Spleen (tissue), 11 donors: ENCODE data around the gene INPP5B. TPM values are rescaled to one million over a fixed set of nuclear protein-coding genes. Genes with fewer than 3 reads are reported as not detected.

Source experiments
- DNase-seq: peaks from one replicate; pipeline ENCODE4 v3.0.0-alpha.2; 2020
- H3K27ac ChIP-seq, 8 donors: fragments of 200-600 bp; sonication (generic) in 7 of 8; 1 replicate in 4 of 8; 2 replicates in 4 of 8; pipeline versions ENCODE4 v1.5.0 to v1.8.0; 2016 to 2021; ENCODE audit warnings: inconsistent platforms in 4 of 8, mild to moderate bottlenecking in 4 of 8, moderate library complexity in 1 of 8
- H3K27me3 ChIP-seq, 7 donors: fragments of 200-600 bp; sonication (generic) in 6 of 7; replicated peaks in 1 of 7; 1 replicate in 4 of 7; 2 replicates in 3 of 7; pipeline versions ENCODE4 v1.5.0 to v1.8.0; 2016 to 2021; ENCODE audit warnings: inconsistent platforms in 3 of 7, mild to moderate bottlenecking in 1 of 7
- H3K36me3 ChIP-seq, 6 donors: fragments of 200-600 bp; sonication (generic) in 5 of 6; 1 replicate in 4 of 6; 2 replicates in 2 of 6; pipeline versions ENCODE4 v1.5.0 to v1.8.0; 2016 to 2021; ENCODE audit warnings: inconsistent platforms in 2 of 6
- H3K4me1 ChIP-seq, 6 donors: fragments of 200-600 bp; sonication (generic) in 5 of 6; 1 replicate in 3 of 6; 2 replicates in 3 of 6; pipeline versions ENCODE4 v1.5.0 to v1.8.0; 2016 to 2021; ENCODE audit warnings: inconsistent platforms in 3 of 6
- H3K4me3 ChIP-seq, 8 donors: fragments of 200-600 bp; sonication (generic) in 7 of 8; 1 replicate in 4 of 8; 2 replicates in 4 of 8; pipeline versions ENCODE4 v1.5.0 to v1.8.0; 2016 to 2021; ENCODE audit warnings: inconsistent platforms in 4 of 8, mild to moderate bottlenecking in 4 of 8, moderate library complexity in 2 of 8
- H3K9me3 ChIP-seq, 8 donors: fragments of 200-600 bp; sonication (generic) in 7 of 8; 1 replicate in 4 of 8; 2 replicates in 4 of 8; pipeline versions ENCODE4 v1.5.0 to v1.8.0; 2016 to 2021; ENCODE audit warnings: inconsistent platforms in 4 of 8
- CTCF ChIP-seq, 11 experiments: fragments of 200-600 bp in 7 of 11; fragments of 450-650 bp in 4 of 11; sonication (generic) in 4 of 11; IDR thresholded peaks in 8 of 11; conservative IDR thresholded peaks in 3 of 11; 1 replicate in 7 of 11; 2 replicates in 4 of 11; pipeline versions ENCODE4 v1.4.0 to v1.8.0; 2016 to 2021; ENCODE audit warnings: antibody characterized with exemption in 11 of 11, inconsistent platforms in 4 of 11, mild to moderate bottlenecking in 1 of 11
- POLR2A ChIP-seq, 3 donors: fragments of 450-650 bp; IDR thresholded peaks; one replicate each; pipeline ENCODE4 v1.5.1; 2017; ENCODE audit warnings: antibody characterized with exemption in 3 of 3, mild to moderate bottlenecking in 1 of 3
- POLR2AphosphoS5 ChIP-seq, 3 donors: sonication (generic); formaldehyde crosslinking; IDR thresholded peaks; one replicate each; pipeline ENCODE4 v1.5.1; 2017; ENCODE audit warnings: antibody characterized with exemption in 3 of 3
- WGBS, 5 donors: extraction: QIAGEN DNeasy Blood & Tissue Kit in 3 of 5; methylation state at CpG; one replicate each; pipeline versions ENCODE4 v1.1.5 to v1.1.7; 2013 to 2018; 5-methylcytosine and 5-hydroxymethylcytosine counted together
- intact Hi-C: fragments of 100-400 bp; cut with DNase I; formaldehyde crosslinking; loops from one replicate; pipeline ENCODE4 v1.15.0; 2023; ENCODE audit warnings: low total_unique reads
- polyA plus RNA-seq, 3 donors: library from polyadenylated mRNA; stranded (reverse); fragments of 200-250 nt; gene quantifications; one replicate each; pipeline ENCODE4 v1.2.1, GENCODE V29; 2013
- total RNA-seq, 7 donors: library from RNA; depleted of rRNA in 3 of 7; stranded (reverse); fragments of >200 nt in 3 of 7; fragmentation: NEBNext Ultra II Directional in 4 of 7; extraction: Animal tissue kit (Norgen Biotek cat#: 25700) in 4 of 7; gene quantifications; one replicate each; pipeline versions ENCODE4 v1.1.0 to v1.2.1, GENCODE V29; 2016 to 2021
- donor health status: healthy with polysubstance abuse.
- donor health status: DM: no; HTN: no; CAD: no; lungs with moderate emphysema.
- donor health status: DM: no; HTN: no; CAD: no.
- donor health status: Bipolar disorder and iron deficiency.
- donor health status: healthy.
- donor health status: DM: no; HTN: no; CAD: no.
- donor health status: DM: yes; HTN: yes; CAD: no.

Gene INPP5B
- total and polyA plus RNA-seq, 10 donors = 11.4 to 70.7 (median 36.7) TPM

- no peak for DNase-seq
- no peaks in the 10 kb centered on the region for H3K27me3 ChIP-seq
- TF ChIP-seq POLR2A (IDR thresholded peaks at IDR 0.05) = no peak
- no peak for TF ChIP-seq POLR2AphosphoS5 (IDR thresholded peaks at IDR 0.05)
- TF ChIP-seq CTCF (IDR thresholded peaks at IDR 0.05 in 8 of 11, conservative IDR thresholded peaks at IDR 0.05 in 3 of 11) = no peak
- intact Hi-C loops = no loop called here
- H3K4me1 ChIP-seq = peaks cover 16 to 29% (median 23%) of the 10 kb centered on the region in 6 donors
- H3K9me3 ChIP-seq = no peaks in the 10 kb centered on the region
- peaks cover 0 to 69% (median 63%) of the 10 kb centered on the region in 6 donors for H3K36me3 ChIP-seq
- WGBS, 5 donors = 62 to 80% (median 72%) methylated on average over 3 of the region's 3 CpGs
- H3K27ac ChIP-seq = peak overlapping the region in 4 of 8 donors; percentile 60 to 75 (median 73)
- no peak overlapping the region for H3K4me3 ChIP-seq
Measured at GRCh38 chr1:37862330-37862729, 84.5 kb downstream of the INPP5B start.

GRCh38 chr1:37861151-37861550, 85.7 kb downstream of the INPP5B start:
- intact Hi-C loops = no loop called here
- no peak overlapping the region for H3K4me3 ChIP-seq
- no peak for TF ChIP-seq POLR2AphosphoS5 (IDR thresholded peaks at IDR 0.05)
- no peaks in the 10 kb centered on the region for H3K9me3 ChIP-seq
- H3K27me3 ChIP-seq = no peaks in the 10 kb centered on the region
- H3K36me3 ChIP-seq = peaks cover 2 to 68% (median 62%) of the 10 kb centered on the region in 6 donors
- no peak for DNase-seq
- 86 to 89% (median 88%) methylated on average over 4 of the region's 4 CpGs for WGBS, 5 donors
- H3K27ac ChIP-seq = peak overlapping the region in 1 of 8 donors; percentile 98
- peaks cover 23 to 41% (median 35%) of the 10 kb centered on the region in 6 donors for H3K4me1 ChIP-seq

GRCh38 chr1:37860346-37860666, 86.5 kb downstream of the INPP5B start:
- intact Hi-C loops = no loop called here
- Histone ChIP-seq H3K27me3 (no peaks in the 10 kb centered on the region), H3K9me3 (no peaks in the 10 kb centered on the region), H3K4me3 (peak overlapping the region; percentile 77 to 100 (median 98)), H3K4me1 (peaks cover 29 to 50% (median 43%) of the 10 kb centered on the region in 6 donors), H3K27ac (peak overlapping the region; percentile 85 to 98 (median 92)), H3K36me3 (peaks cover 2 to 68% (median 56%) of the 10 kb centered on the region in 6 donors)
- DNase-seq = no peak
- TF ChIP-seq POLR2A (IDR thresholded peaks at IDR 0.05) (no peak), CTCF (IDR thresholded peaks at IDR 0.05 in 8 of 11, conservative IDR thresholded peaks at IDR 0.05 in 3 of 11) (peak in 7 of 11 experiments; percentile 11 to 58 (median 33))
- 24 to 32% (median 27%) methylated on average over 5 of the region's 5 CpGs for WGBS, 5 donors

GRCh38 chr1:37859507-37860345, 87.1 kb downstream of the INPP5B start, which contains the start of gene MTF1:
MTF1 (minus strand) TSS chr1:37859592; CDS start chr1:37857658, 1,934 bp downstream.
- peak; percentile 94 to 97 (median 95) for TF ChIP-seq POLR2AphosphoS5 (IDR thresholded peaks at IDR 0.05)
- peak in 1 of 3 donors; percentile 42 for TF ChIP-seq POLR2A (IDR thresholded peaks at IDR 0.05)
- TF ChIP-seq CTCF (IDR thresholded peaks at IDR 0.05 in 8 of 11, conservative IDR thresholded peaks at IDR 0.05 in 3 of 11) = peak; percentile 84 to 95 (median 89)
- intact Hi-C loops = loop anchor here (5.0 to 10.0 kb wide), 2 partner anchors 52 to 165 kb away; partner anchors contain the start of genes C1orf122, CDCA8 and YRDC
- peak within 1 kb of the TSS; percentile 77 to 100 (median 98) for H3K4me3 ChIP-seq
- no peaks in the 10 kb centered on the region for H3K27me3 ChIP-seq
- peaks cover 2 to 68% (median 55%) of the 10 kb centered on the region in 6 donors for H3K36me3 ChIP-seq
- H3K9me3 ChIP-seq = no peaks in the 10 kb centered on the region
- WGBS, 5 donors = 0 to 1% (median 0%) methylated on average over 47 to 61 of the region's 61 CpGs
- peak; percentile 99 for DNase-seq
- peaks cover 29 to 55% (median 49%) of the 10 kb centered on the region in 6 donors for H3K4me1 ChIP-seq
- peak within 1 kb of the TSS; percentile 85 to 98 (median 92) for H3K27ac ChIP-seq
